Epithelial cell of proximal tubule (primary cell): ENCODE measurements around the gene COLGALT1. TPM values are rescaled to one million over a fixed set of nuclear protein-coding genes. Genes with fewer than 3 reads are reported as not detected.

ENCODE experiments used
- DNase-seq: peaks from one replicate; pipeline ENCODE4 v3.0.0-alpha.2; 2011; ENCODE audit warnings: low read depth
- H3K4me3 ChIP-seq: 2 replicates; pipeline ENCODE4 v1.5.1; 2011; ENCODE audit warnings: low read depth, mild to moderate bottlenecking, low read length
- total RNA-seq: library from RNA; depleted of rRNA; stranded (reverse); fragments of >200 nt; gene quantifications from 2 replicates; pipeline ENCODE4 v1.2.3, GENCODE V29; 2015
- TF ChIP-seq, protein P1 (sequence below): conservative IDR thresholded peaks from 2 replicates; pipeline ENCODE4 v1.5.1; 2012; ENCODE audit warnings: low read depth, mild to moderate bottlenecking, low read length

Gene COLGALT1
- total RNA-seq, 1 donor from 2014 or later = 83.6 TPM

GRCh38 chr19:17532557-17532956, 22.9 kb upstream of the COLGALT1 start:
- TF ChIP-seq, protein P1, sequence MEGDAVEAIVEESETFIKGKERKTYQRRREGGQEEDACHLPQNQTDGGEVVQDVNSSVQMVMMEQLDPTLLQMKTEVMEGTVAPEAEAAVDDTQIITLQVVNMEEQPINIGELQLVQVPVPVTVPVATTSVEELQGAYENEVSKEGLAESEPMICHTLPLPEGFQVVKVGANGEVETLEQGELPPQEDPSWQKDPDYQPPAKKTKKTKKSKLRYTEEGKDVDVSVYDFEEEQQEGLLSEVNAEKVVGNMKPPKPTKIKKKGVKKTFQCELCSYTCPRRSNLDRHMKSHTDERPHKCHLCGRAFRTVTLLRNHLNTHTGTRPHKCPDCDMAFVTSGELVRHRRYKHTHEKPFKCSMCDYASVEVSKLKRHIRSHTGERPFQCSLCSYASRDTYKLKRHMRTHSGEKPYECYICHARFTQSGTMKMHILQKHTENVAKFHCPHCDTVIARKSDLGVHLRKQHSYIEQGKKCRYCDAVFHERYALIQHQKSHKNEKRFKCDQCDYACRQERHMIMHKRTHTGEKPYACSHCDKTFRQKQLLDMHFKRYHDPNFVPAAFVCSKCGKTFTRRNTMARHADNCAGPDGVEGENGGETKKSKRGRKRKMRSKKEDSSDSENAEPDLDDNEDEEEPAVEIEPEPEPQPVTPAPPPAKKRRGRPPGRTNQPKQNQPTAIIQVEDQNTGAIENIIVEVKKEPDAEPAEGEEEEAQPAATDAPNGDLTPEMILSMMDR = no peak
- H3K4me3 ChIP-seq = no peak overlapping the region
- DNase-seq = no peak

- TF ChIP-seq, protein P1 = no peak
- no peak overlapping the region for H3K4me3 ChIP-seq
- DNase-seq = no peak
These were observed 20.7 kb upstream of the COLGALT1 start for GRCh38 chr19:17534767-17535166.

- TF ChIP-seq, protein P1 = no peak
- no peak for DNase-seq
- no peak overlapping the region for H3K4me3 ChIP-seq
These were observed 18.5 kb upstream of the COLGALT1 start for GRCh38 chr19:17536955-17537354.

DNA sequence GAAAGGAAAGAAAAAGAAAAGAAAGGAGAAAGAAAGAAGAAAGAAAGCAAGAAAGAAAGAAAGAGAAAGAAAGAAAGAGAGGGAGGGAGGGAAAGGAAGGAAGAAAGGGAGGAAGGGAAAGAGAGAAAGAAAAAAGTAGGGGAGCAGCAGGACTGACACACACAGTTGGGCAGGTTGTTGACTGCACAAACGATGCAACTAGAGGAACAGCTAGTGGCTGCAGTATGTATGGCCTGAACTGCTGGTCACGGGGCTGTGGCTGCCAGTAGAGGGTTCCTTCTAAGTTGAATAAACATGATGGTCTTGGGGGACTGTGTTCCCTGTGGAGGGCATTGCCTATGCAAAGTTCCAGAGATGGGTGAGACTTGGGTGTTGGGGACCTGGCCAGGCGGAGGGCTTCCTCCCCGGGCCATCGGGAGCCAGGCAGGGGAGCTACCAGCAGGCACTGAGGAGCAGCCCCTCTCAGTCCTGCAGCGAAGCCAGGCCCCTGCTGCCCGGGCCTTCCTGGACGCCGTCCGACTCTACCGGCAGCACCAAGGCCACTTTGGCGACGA, 16.7 kb upstream of the COLGALT1 start:
- peak overlapping the region; percentile 50 for H3K4me3 ChIP-seq
- TF ChIP-seq, protein P1 = no peak
- DNase-seq = no peak

- TF ChIP-seq, protein P1 = peak; percentile 29
- no peak for DNase-seq
- H3K4me3 ChIP-seq = peak overlapping the region; percentile 50
These were observed 16.0 kb upstream of the COLGALT1 start for GRCh38 chr19:17539238-17540117.

DNA sequence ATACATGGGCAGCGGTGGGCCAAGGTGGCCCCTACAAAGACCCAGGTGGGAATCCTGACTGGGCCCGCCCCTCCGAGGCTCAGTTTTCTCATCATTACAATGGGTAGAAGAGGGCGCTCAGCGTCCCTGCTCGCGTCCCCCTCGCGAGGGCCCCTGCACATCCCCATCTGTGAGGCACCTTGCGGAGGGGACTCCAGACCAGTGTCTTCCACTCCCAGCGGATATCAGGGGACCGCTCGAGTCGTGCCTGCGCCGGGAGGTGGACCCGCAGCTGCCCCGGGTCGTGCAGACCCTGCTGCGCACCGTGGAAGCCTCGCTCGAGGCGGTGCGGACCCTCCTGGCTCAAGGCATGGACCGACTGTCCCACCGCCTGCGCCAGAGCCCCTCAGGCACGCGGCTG, 15.3 kb upstream of the COLGALT1 start:
- TF ChIP-seq, protein P1 = no peak
- no peak overlapping the region for H3K4me3 ChIP-seq
- no peak for DNase-seq
